Cardiac ventricle fibroblast (primary cell): ENCODE results near the gene ZNF138. TPM values are rescaled to one million over a fixed set of nuclear protein-coding genes. Genes with fewer than 3 reads are reported as not detected.

Source experiments
- total RNA-seq: library from RNA; depleted of rRNA; stranded (reverse); fragments of >200 nt; gene quantifications from 2 replicates; pipeline ENCODE4 v1.2.3, GENCODE V29; 2015

Gene ZNF138
- total RNA-seq = 4.5 and 5.2 TPM in 2 replicates

GRCh38 chr7:64794171-64794844, at the start of gene ZNF138:
Gene ZNF138 (plus strand): TSS chr7:64794428. CDS start chr7:64794569, 141 bp downstream.

Other genes starting within 250 kb of the ZNF138 start
- 12.5 and 17.3 TPM in 2 replicates for gene ZNF680, start 231.4 kb upstream of the ZNF138 start, total RNA-seq
- gene ZNF107, start 128.3 kb upstream of the ZNF138 start, total RNA-seq = 1.9 and 3.3 TPM in 2 replicates
- gene ZNF273, start 108.8 kb downstream of the ZNF138 start, total RNA-seq = 1.1 and 2.3 TPM in 2 replicates
- gene ZNF117, start 196.6 kb downstream of the ZNF138 start, total RNA-seq = 7.0 and 7.7 TPM in 2 replicates
- 7.0 and 8.1 TPM in 2 replicates for gene ERV3-1, start 212.3 kb downstream of the ZNF138 start, total RNA-seq